ENCODE results near the gene PLPPR1. TPM values are rescaled to one million over a fixed set of nuclear protein-coding genes. Genes with fewer than 3 reads are reported as not detected.

The PLPPR1 gene
- total RNA-seq, 4 donors from 2014 or later = 0.26 to 3.8 (median 0.57) TPM; not detected in 1

DNA sequence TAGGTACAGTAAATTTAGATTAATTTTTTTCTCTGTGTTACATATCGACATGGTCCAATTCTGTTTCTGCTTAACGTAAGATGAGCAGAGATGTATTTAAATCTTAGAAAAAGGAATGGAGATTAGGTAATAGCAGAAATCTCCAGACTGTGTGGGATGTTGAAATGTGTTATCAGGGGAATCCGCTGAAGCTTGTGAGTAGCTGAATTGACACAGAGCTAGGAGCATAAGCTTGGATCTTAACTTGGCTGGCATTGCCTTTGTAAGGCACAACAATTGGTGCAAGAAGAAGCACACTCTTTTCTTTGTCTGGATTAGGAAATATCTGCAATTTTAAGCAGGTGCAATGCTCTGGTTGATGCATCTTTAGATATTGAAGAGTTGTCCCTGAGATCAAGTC is 53.1 kb downstream of the PLPPR1 start:
- TF ChIP-seq, protein P1, sequence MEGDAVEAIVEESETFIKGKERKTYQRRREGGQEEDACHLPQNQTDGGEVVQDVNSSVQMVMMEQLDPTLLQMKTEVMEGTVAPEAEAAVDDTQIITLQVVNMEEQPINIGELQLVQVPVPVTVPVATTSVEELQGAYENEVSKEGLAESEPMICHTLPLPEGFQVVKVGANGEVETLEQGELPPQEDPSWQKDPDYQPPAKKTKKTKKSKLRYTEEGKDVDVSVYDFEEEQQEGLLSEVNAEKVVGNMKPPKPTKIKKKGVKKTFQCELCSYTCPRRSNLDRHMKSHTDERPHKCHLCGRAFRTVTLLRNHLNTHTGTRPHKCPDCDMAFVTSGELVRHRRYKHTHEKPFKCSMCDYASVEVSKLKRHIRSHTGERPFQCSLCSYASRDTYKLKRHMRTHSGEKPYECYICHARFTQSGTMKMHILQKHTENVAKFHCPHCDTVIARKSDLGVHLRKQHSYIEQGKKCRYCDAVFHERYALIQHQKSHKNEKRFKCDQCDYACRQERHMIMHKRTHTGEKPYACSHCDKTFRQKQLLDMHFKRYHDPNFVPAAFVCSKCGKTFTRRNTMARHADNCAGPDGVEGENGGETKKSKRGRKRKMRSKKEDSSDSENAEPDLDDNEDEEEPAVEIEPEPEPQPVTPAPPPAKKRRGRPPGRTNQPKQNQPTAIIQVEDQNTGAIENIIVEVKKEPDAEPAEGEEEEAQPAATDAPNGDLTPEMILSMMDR (IDR thresholded peaks at IDR 0.05) = no peak
- WGBS = 86% methylated on average over 3 of the region's 3 CpGs
- Histone ChIP-seq H3K27ac (no peak overlapping the region), H3K27me3 (no peaks in the 10 kb centered on the region), H3K36me3 (no peaks in the 10 kb centered on the region), H3K4me3 (no peak overlapping the region), H3K4me1 (no peaks in the 10 kb centered on the region), H3K9me3 (no peaks in the 10 kb centered on the region)
- no peak for DNase-seq (ENCODE audit: low spot score in 2 of 2)

DNA sequence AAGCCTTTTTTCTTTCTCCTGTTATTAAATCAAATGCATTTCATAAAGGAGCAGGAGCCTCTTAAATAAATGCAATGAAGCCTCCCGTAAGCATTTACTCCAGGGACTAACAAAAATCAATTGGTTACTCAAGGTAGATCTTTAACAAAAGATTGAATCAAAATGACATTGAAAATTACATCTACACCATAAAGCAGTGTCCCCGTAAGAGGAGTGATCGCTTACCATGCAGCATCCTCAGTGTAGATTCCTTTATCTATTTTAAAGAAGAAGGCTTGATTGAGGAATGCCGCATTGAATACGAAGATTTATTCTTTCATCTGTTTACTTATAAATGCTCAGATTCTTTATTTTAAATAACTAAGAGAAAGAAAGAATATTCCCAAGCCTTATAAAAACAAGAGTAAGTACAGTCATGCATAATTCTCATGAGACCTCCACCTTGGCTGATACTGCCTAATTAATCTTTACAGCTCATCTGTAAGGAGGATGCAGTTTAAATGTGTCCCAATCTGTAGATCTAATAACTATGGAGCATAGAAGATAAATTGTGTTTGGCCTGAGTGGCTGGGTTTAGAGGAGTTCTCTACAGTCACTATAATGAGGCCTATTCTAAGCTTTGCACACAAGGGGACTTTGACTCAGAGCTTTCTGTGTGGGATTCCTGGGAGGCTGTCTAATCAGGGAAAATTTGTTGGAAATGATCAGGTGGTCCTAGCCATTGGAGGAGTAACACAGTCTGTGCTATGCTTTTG is 55.1 kb downstream of the PLPPR1 start:
- WGBS = 97% methylated on average over 5 of the region's 5 CpGs
- Histone ChIP-seq H3K9me3 (no peaks in the 10 kb centered on the region), H3K27ac (no peak overlapping the region), H3K27me3 (no peaks in the 10 kb centered on the region), H3K36me3 (no peaks in the 10 kb centered on the region), H3K4me1 (no peaks in the 10 kb centered on the region), H3K4me3 (no peak overlapping the region)
- DNase-seq (ENCODE audit: low spot score in 2 of 2) = no peak
- TF ChIP-seq POLR2A (IDR thresholded peaks at IDR 0.05) (no peak), EP300 (IDR thresholded peaks at IDR 0.05) (no peak)

DNA sequence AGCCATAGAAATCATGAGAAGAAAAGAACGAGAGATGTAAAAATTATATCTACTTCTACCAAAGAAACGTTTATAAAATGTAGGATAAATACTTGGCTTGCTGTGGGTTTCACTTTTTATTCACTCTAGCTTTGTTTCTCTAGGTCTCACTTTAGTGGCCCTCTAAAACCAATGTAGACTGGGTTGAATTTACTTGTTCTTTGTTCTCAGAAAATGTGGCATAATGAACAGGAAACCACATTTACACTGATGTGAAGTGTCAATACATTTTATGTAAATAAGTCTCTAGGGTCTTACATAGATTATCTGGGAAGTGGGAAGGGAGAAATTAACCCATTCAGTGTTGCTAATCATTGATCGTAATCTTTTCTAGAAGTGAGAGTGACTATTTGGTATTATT is 58.9 kb downstream of the PLPPR1 start:
- Histone ChIP-seq H3K9me3 (no peaks in the 10 kb centered on the region), H3K36me3 (no peaks in the 10 kb centered on the region), H3K27ac (no peak overlapping the region), H3K4me1 (no peaks in the 10 kb centered on the region), H3K27me3 (no peaks in the 10 kb centered on the region), H3K4me3 (no peak overlapping the region)
- WGBS = 74% methylated on average over 3 of the region's 3 CpGs
- no peak for TF ChIP-seq POLR2A (IDR thresholded peaks at IDR 0.05)
- TF ChIP-seq POLR2AphosphoS5 (IDR thresholded peaks at IDR 0.05) = no peak
- TF ChIP-seq, protein P1 (IDR thresholded peaks at IDR 0.05) = no peak
- no peak for TF ChIP-seq EP300 (IDR thresholded peaks at IDR 0.05)
- no peak for DNase-seq (ENCODE audit: low spot score in 2 of 2)

DNA sequence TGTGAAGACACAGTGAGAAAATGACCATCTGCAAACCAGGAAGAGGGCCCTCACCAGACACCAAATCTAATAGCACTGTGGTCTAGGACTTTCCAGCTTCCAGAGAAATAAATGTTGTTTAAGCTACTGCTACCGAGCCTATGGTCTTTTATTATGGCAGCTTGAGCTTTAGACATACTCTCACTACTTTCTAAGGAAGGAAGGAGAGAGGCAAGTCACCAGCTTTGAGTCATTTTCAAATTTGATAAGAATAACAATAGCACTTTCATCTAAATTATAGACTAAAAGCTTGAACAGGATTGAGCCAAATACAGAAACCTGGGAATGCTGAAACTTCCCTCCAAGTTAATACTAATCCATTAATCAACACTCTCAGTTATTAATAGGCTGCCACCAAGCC is 64.4 kb downstream of the PLPPR1 start:
- Histone ChIP-seq H3K27me3 (no peaks in the 10 kb centered on the region), H3K9me3 (no peaks in the 10 kb centered on the region), H3K27ac (no peak overlapping the region), H3K4me3 (no peak overlapping the region), H3K36me3 (no peaks in the 10 kb centered on the region), H3K4me1 (no peaks in the 10 kb centered on the region)
- no peak for DNase-seq (ENCODE audit: low spot score in 2 of 2)
- 91% methylated on average over 1 of the region's 1 CpG for WGBS
- no peak for TF ChIP-seq POLR2AphosphoS5 (IDR thresholded peaks at IDR 0.05)

DNA sequence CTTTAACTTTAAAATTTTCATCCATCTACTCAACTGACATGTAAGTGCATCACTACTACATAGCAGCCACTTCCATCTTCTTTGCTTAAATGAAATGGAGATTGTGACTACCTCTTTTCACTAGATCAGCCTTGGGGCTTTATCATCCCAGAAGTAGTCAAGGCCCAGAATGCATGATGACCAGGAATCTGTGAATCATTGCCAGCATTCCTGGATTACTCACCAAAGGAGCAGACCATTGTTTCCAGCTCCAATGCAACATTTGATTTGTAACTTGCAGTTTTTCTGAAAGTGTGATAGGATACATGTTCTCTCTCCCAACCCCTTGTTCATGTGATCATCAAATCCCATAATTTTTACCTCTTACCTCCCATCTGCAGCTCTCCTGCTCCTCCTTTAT is 65.1 kb downstream of the PLPPR1 start:
- Histone ChIP-seq H3K9me3 (no peaks in the 10 kb centered on the region), H3K4me3 (no peak overlapping the region), H3K27me3 (no peaks in the 10 kb centered on the region), H3K27ac (no peak overlapping the region), H3K36me3 (no peaks in the 10 kb centered on the region), H3K4me1 (no peaks in the 10 kb centered on the region)
- TF ChIP-seq POLR2AphosphoS5 (IDR thresholded peaks at IDR 0.05) (no peak), POLR2A (IDR thresholded peaks at IDR 0.05) (no peak), EP300 (IDR thresholded peaks at IDR 0.05) (no peak)
- DNase-seq (ENCODE audit: low spot score in 2 of 2) = no peak

DNA sequence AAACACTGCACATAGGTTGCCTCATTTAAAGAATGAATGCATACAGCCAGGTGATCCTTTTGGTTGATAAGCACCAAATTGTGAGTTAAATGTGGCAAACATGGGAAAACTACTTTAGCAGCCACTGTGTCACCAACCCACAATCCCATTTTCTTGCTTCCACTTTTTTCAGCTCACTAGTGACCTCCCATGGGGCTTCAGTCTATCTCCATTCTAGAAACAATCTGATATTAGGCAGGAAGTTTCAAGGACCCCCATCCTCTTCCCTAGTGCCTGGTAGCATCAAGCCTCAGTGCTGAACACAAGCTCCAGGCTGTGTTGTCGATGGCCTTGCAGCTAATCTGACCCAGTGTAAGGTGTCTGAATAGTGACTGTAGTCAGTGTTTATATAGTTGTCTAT is 66.2 kb downstream of the PLPPR1 start:
- H3K36me3 ChIP-seq = no peaks in the 10 kb centered on the region
- no peak for DNase-seq (ENCODE audit: low spot score in 2 of 2)
- H3K27me3 ChIP-seq = no peaks in the 10 kb centered on the region
- H3K4me1 ChIP-seq = no peaks in the 10 kb centered on the region
- no peaks in the 10 kb centered on the region for H3K9me3 ChIP-seq
- TF ChIP-seq POLR2A (IDR thresholded peaks at IDR 0.05) (no peak), EP300 (IDR thresholded peaks at IDR 0.05) (no peak), POLR2AphosphoS5 (IDR thresholded peaks at IDR 0.05) (no peak)
- TF ChIP-seq, protein P1 (IDR thresholded peaks at IDR 0.05) = no peak
- H3K4me3 ChIP-seq = no peak overlapping the region
- H3K27ac ChIP-seq = no peak overlapping the region
- 78% methylated on average over 1 of the region's 1 CpG for WGBS

DNA sequence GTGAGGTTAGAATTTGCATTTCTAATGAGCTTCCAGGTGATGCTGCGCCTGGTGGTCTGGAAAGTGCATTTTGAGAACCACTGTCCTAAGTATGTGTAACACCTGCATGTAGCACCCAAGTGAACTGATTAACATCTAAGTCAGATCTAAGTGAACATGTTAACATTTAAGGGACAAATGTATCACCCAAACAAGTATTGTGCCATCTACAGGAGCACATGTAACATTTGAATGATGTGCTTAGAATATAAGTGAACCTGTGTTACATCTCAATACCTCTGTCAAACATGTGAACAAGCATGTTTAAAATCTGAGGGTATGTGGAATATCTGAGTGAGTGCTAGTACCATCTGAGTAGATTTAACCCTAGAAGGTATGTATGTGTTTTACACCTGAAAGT is 68.7 kb downstream of the PLPPR1 start:
- Histone ChIP-seq H3K27me3 (no peaks in the 10 kb centered on the region), H3K4me3 (no peak overlapping the region), H3K27ac (no peak overlapping the region), H3K4me1 (no peaks in the 10 kb centered on the region), H3K36me3 (no peaks in the 10 kb centered on the region), H3K9me3 (no peaks in the 10 kb centered on the region)
- TF ChIP-seq POLR2A (IDR thresholded peaks at IDR 0.05) (no peak), POLR2AphosphoS5 (IDR thresholded peaks at IDR 0.05) (no peak), EP300 (IDR thresholded peaks at IDR 0.05) (no peak)
- TF ChIP-seq, protein P1 (IDR thresholded peaks at IDR 0.05) = no peak
- DNase-seq (ENCODE audit: low spot score in 2 of 2) = no peak
- 78% methylated on average over 1 of the region's 1 CpG for WGBS
